HG02642 (cell line): Measurements from ENCODE around the gene DPAGT1.
"Not testable (repeated sequence)": the region's sequence is repeated elsewhere in the genome, so short reads cannot be mapped to it uniquely, and the experiment has no call there.

Experiments used
- ATAC-seq: cut with Tn5 transposase; IDR thresholded peaks from one replicate; pipeline ENCODE4 v1.9.1; 2021; ENCODE audit warnings: mild to moderate bottlenecking; ENCODE audit not compliant: unreplicated experiment, poor library complexity

The DPAGT1 gene

DNA sequence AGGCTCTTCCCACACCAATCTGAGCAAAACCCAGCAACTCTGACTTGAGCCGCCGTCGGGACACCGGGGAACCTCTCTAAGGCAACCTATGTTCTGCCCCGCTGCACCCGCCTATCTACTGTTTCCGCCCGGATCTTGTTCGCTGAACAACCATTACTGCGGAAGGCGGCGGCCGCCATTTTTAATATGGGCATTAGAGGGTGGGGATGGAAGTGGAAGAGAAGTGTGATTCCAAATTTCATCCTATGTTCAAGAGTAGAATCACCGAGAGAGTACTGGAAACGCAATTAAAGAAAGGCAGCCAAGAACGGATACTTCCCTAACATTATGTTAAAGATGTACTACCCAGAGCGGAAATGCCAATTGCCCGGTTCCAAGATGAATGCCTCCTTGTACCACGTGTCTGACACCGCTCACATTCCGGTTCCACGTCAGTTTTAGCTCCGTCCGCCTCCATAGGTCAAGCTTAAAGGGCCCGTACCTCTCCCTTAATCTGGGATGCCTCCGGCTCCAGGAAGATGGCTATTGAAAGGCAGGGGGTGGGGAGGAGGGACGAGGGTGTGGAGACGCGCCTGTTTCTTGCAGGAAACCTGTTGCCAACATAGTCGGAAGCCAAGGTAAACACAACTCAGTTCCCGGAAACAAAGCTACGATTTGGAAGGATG lies at the start of gene DPAGT1:
DPAGT1 (minus strand) TSS at position 95 of the 665 bp plus-strand sequence. CDS start 198 bp downstream, outside the sequence.
- ATAC-seq: peak; percentile 81

DNA sequence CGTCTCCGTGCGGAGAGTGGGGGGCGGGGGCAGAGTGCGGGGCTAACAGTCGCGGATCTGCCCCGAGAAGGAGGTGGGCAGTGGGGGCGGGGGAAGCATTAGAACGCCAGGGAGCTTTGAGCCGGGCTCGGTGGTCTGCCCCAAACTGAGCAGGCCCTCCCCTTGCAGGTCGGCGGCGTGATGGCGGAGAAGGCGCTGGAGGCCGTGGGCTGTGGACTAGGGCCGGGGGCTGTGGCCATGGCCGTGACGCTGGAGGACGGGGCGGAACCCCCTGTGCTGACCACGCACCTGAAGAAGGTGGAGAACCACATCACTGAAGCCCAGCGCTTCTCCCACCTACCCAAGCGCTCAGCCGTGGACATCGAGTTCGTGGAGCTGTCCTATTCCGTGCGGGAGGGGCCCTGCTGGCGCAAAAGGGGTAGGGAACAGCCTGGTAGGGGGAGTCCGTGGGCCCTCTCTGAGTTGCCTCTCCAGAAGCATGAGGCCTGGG lies 48.2 kb upstream of the DPAGT1 start:
- ATAC-seq: no peak

GRCh38 chr11:119149018-119149785 lies 47.5 kb upstream of the DPAGT1 start, which contains the start of gene ABCG4:
ABCG4 (plus strand) TSS chr11:119149052; CDS start chr11:119149966, 914 bp downstream.
- ATAC-seq: no peak

DNA sequence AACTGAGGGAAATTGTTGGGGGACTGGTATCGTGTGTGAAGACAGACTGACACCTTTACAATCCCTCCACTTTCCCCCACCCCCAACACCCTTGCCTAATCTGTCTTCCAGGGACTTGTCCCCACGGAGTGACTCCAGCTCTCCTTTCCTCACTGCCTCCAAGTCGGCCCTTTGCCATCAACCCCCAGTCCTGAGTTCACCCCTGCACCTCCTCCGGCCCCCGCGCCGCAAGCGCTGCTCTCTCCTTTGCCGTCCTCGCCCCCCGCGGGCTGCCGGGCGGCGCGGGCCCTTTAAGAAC lies 47.0 kb upstream of the DPAGT1 start:
- ATAC-seq: no peak

GRCh38 chr11:119147604-119148333 lies 46.1 kb upstream of the DPAGT1 start:
- no peak for ATAC-seq

GRCh38 chr11:119145551-119145950 lies 43.9 kb upstream of the DPAGT1 start:
- no peak for ATAC-seq

GRCh38 chr11:119144825-119145486 lies 43.3 kb upstream of the DPAGT1 start:
- peak; percentile 59 for ATAC-seq

DNA sequence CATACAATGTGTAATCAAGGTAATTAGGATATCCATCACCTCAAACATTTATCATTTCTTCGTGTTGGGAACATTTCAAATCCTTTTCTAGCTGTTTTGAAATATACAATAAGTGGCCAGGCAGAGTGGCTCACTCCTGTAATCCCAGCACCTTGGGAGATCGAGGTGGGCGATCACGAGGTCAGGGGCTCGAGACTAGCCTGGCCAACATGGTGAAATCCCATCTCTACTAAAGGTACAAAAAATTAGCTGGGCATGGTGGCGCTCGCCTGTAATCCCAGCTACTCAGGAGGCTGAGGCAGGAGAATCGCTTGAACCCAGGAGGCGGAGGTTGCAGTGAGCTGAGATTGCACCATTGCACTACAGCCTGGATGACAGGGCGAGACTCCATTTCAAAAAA lies 37.6 kb upstream of the DPAGT1 start:
- not testable (repeated sequence) for ATAC-seq

- no peak for ATAC-seq
Measured at GRCh38 chr11:119134389-119134978, 32.8 kb upstream of the DPAGT1 start.

DNA sequence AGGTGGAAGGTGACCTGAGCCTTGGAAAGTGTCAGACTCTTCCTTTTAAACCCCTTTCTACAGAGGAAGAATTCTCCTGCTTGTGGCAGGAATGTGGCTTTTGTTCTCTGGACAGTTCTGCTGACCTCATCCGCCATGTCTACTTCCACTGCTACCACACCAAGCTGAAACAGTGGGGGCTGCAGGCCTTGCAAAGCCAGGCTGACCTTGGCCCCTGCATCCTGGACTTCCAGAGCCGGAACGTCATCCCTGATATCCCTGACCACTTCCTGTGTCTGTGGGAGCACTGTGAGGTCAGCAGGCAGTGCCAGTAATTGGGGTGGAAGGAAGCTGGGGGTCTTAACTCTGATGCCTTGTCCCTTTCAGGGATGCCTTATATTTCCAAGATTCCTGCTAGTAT lies 29.0 kb upstream of the DPAGT1 start:
- ATAC-seq: no peak

DNA sequence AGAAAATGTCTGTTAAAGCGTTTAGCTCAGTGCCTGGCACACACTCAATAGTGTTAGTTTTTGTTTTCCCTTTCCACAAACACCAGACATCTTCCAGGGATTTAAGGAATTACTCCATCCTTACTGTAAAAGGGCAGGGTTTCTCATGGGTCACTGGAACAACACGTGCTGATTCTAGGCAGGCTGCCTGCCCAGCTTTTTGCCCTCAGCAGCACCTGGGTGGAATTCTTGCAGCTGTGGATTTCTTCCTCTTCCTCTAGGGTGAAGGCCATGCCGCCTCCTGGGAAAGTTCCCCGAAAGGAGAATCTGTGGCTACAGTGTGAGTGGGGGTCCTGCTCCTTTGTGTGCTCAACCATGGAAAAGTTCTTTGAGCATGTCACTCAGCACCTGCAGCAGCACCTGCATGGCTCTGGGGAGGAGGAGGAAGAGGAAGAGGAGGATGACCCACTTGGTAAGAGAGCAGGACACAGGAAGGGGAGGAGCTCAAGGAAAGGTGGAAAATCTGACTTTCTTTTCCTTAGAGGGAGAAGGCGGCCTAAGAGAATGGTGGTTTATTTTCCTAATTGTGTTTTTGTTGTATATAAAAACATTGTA lies 25.1 kb upstream of the DPAGT1 start:
- no peak for ATAC-seq

- ATAC-seq: no peak
Measured at GRCh38 chr11:119125821-119126220, 24.2 kb upstream of the DPAGT1 start.

DNA sequence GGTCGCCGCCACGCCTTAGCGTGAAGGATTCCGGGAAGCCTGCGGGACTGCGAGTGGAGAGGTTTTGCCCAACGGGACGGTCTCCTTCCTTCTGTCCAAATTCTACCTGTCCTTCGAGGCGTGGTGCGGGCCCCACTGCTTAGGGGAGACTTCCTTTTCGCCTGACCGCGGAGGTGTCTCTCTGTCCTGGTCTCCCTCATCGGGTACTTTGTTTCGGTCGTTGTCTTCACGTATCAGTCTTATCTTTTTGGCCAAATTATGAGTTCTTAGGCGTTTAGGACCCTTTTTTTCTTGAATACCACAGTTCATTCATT lies 20.1 kb upstream of the DPAGT1 start:
- no peak for ATAC-seq

DNA sequence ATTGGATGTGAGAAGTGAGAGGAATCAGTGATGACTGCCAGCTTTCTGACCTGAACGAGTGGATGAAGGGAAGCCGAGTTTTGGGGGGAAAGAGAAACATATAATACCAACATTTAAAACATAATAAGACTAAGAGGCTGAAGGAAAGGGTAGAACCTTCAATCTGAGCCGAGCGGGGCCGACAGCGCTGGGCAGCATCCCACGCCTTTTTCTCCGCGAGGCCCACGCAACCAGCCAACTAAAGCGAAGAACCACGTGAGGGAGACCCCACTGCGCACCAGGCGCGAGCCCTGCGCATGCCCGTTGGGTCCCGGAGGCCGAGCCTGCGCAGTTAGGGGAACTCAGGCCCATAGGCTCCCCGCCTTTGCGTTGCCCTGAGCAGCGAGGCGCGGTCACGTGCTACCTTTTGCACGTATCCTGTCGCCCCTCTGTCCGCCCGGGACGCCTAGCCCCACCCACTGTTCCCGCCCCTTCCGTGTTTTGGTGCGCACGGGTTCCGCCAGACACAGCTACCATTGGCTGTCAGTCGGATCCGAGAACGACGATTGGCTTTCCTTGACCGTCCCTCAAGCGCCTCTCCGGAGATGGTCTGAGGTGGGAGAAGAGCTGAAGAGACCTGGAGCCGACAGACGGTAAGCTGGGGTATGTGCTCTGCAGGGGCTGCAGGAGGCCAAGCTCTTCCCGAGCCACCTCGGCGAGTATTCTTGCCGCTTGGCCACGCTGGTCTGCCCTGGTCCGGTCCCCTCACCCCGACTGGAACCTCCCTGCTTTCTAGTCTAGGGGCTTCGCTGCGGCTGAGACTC lies 19.6 kb upstream of the DPAGT1 start, which contains the start of gene HINFP:
HINFP (plus strand) TSS at position 573 of the 803 bp plus-strand sequence. CDS start 5,365 bp downstream, outside the sequence.
- peak; percentile 97 for ATAC-seq

GRCh38 chr11:119120639-119121007 lies 19.0 kb upstream of the DPAGT1 start:
- ATAC-seq: no peak

DNA sequence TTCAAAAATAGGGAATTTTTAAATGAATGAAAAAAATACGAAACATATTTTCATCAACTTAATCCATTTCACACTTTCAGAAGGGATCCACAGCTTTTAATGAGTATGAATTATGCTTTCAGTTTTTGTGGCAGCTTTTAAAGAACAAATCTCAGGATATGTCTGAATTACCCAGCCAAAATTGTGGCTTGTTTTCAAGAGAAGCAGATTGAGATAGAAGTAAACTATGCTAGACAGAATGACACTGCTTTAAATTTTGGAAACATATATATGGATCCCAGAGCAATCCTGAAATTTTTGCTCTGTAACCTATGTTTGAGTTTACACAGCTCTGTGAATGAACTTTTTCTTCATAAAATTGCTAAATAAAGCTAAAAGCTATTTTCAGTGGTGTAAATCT lies 17.3 kb upstream of the DPAGT1 start:
- no peak for ATAC-seq

DNA sequence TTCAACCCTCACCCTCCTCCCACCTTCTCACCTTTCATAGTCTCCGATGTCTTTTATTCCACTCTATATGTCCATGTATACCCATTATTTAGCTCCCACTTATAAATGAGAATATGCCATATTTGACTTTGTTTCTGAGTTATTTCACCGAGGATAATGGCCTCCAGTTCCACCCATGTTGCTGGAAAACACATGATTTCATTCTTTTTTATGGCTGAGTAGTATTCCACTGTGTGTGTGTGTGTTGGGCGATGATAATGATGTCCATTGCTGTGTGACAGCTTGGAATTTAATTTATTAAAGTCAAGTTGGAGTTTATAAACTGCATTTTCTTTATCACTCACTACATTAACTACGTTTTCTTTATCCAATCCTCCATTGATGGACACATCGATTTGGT lies 16.6 kb upstream of the DPAGT1 start:
- no peak for ATAC-seq

GRCh38 chr11:119117004-119117706 lies 15.5 kb upstream of the DPAGT1 start:
- ATAC-seq: no peak
